Tongue (tissue), 2 donors: ENCODE measurements around the gene RUBCNL. TPM values are rescaled to one million over a fixed set of nuclear protein-coding genes. Genes with fewer than 3 reads are reported as not detected.
A peak's percentile ranks its signal among the peaks of the same experiment; 100 is the strongest.

Experiments used
- DNase-seq: peaks from one replicate; pipeline ENCODE4 v3.0.0-alpha.2; 2015
- total RNA-seq: library from RNA; depleted of rRNA; stranded (reverse); fragments of >200 nt; gene quantifications from one replicate; pipeline ENCODE4 v1.2.3, GENCODE V29; 2014

Gene RUBCNL
- total RNA-seq, 1 donor from 2014 or later: 5.1 TPM

- DNase-seq: no peak
Measured at GRCh38 chr13:46340631-46341111, 46.4 kb downstream of the RUBCNL start.

- DNase-seq: no peak
Measured at GRCh38 chr13:46340011-46340410, 47.0 kb downstream of the RUBCNL start.

GRCh38 chr13:46339035-46339666 is 47.9 kb downstream of the RUBCNL start:
- peak; percentile 38 for DNase-seq

- no peak for DNase-seq
Measured at GRCh38 chr13:46337700-46338099, 49.4 kb downstream of the RUBCNL start.

- DNase-seq: no peak
Measured at GRCh38 chr13:46334035-46334822, 52.8 kb downstream of the RUBCNL start.

DNA sequence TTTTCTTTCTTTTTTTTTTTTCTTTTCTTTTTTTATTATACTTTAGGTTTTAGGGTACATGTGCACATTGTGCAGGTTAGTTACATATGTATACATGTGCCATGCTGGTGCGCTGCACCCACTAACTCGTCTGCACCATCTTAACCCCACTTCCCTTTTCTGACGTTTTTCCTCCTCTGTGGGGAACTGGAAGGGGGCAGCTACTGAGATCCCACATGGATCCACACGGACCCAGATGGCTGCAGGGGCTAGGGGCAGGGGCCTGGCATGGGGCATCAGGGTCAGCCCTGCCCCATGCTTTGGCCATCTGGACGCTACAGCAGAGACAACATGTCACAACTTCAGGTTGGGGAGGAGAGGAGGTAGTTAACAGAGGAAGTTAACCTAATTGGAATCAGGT is 54.3 kb downstream of the RUBCNL start:
- DNase-seq: no peak

GRCh38 chr13:46329624-46330023 is 57.4 kb downstream of the RUBCNL start:
- no peak for DNase-seq

GRCh38 chr13:46327246-46327645 is 59.8 kb downstream of the RUBCNL start:
- no peak for DNase-seq

GRCh38 chr13:46324976-46325375 is 62.1 kb downstream of the RUBCNL start:
- DNase-seq: no peak

DNA sequence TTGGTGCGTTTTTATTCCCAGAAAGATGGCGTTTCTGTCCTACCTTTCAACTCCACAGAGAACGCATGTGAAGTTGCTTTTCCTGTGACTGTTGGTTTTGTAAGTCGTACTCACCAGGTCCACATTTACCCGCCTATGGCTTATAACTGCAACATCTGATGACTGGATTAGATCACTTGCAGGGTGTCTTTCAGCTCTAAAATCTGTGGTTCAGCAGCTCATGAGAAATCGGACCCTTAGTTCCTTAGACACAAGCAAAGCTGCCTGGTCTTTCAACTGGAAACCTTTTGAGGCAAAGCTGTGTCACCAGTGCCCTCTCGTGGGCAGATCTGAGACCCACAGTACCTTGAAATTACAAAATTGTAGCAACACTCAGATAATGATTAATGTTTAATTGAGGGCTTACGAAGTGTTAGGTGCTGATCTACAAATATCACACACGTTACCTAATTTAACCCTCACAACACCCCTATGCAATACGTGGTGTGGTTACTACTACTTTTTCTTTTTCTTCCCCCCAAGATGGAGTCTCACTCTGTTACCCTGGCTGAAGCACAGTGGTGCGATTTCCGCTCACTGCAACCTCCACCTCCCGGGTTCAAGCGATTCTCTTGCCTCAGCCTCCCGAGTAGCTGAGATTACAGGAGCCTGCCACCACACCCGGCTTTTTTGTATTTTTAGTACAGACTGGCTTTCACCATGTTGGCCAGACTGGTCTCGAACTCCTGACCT is 65.4 kb downstream of the RUBCNL start:
- peak; percentile 73 for DNase-seq

DNA sequence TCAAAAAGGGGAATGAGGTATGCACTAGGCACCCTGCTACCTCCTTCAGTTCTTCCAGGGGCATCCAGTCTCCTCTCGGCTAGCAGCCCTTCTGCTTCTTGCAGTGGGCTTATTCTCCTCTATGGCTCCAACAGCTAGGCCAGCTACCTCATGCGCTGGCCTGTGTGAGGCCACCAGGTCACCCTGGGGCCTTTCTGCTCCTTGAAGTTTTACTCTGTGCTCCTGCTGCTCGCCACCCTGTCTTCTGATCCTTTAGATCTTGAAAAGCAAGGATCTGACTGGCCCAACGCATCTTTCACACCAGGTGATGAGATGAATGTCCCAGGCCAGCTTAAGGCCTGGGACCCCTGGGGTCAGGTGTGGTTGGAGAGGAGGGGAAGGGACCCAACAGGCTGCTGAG is 66.2 kb downstream of the RUBCNL start:
- DNase-seq: no peak

- no peak for DNase-seq
Measured at GRCh38 chr13:46320406-46320805, 66.6 kb downstream of the RUBCNL start.

DNA sequence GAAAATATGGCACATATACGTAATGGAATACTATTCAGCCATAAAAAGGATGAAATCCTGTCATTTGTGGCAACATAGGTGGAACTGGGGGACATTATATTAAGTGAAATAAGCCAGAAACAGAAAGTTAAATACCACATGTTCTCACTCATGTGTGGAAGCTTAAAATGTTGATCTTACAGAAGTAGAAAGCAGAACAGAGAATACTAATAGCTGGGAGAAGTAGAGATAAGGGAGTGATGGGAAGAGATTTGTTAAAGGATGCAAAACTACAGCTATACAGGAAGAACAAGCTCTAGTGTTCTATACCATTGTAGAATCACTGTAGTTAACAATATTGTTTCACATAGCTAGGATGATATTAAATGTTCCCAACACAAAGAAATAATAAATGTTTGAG is 68.1 kb downstream of the RUBCNL start:
- DNase-seq: no peak

DNA sequence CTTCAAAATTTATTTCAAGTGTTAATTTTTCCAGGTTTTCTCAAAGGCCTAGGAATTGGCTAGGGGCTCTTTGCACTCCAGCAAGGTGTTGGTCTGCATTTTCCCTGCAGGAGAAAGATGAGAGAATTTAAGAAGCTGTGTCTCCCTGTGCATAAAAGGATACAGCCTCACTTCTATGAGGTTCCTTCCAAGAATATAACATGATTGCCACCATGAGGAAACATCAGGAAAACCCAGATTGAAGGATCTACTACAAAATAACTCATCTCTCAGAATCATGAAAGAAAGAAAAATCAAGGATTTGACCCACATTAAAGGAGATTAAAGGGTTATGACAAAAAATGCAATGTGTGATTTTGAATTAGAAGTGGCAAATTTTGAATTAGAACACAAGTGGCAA is 69.9 kb downstream of the RUBCNL start:
- DNase-seq: no peak

DNA sequence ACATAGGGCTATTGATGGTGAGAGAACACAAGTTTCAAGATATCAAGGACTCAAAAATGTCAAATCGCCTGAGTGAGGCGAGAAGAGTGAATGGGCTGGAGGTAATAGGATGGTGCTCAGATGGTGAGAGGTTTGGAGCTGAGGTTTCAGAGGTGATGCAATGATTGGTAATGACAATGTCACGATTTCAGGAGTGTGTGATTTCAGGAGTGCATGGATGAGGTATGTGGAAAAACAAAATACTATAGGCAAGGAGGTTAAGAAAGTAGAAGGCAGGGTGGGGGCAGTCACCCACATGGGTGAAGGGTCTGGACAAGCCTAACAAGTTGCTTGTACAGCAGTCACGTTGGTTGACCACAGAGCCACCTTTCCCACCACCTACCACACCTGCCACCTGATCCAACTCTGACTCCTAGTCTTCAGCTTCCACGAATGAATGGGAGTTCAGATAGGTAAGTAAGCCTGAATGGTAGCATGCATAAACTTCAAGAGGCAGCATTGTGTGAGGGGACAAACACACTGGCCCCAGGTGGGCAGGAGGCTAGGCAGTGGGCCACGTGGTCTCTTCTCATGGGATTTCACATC is 71.5 kb downstream of the RUBCNL start:
- DNase-seq: no peak

DNA sequence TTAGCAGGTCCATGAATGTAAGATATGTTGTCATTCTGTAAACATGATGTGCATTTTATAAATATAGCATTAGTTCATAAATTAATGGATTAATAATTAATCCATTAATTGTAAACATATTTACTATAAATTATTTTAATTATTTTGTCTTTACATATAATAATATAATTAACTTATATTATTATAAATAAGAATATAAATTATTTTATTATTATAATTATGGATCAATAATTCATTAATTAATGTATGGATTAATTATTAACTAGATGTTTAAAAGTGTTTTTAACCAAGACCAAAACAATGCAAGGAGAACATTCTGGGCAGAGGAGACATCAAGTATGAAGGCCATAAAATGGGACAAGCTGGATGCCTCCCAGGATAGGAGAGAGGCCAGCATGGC is 72.0 kb downstream of the RUBCNL start:
- DNase-seq: no peak

GRCh38 chr13:46314587-46314986 is 72.5 kb downstream of the RUBCNL start:
- no peak for DNase-seq

DNA sequence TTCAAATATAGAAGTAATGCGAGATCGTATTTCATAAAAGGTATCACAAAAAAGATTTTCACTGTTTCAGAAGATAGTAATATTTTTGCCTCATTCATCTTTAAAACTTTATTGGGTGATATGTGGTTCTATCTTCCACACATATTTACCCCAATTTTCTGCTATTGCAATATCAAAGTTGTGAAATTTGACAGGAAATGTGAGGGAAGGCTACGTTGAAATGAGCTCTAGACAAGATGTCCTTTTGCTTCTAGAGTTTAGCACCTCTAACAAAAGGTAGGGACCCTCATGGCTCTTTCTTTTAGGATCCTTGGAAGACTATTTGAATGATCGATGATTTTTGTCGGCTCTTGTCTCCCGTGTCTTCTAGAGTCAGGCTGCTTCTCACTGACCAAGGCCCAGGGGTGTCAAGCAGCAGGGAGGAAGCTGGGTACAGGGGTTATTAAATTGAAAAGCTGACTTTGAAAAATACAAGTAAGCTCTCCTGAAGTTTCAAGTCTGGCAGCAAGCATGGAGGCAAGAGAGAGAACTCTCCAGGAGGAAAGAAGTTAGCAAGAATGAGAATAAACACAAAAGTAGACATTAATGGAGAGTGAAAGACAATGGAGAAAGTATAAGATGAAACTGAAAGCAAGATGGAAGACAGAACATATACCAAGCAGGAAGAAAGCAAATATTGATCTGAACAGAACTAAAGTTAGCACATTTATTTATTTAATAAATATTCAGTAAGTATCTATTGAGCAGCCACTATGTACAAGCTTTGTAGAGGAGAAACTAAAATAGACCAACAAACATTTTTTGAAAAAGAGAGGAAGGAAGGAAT is 73.4 kb downstream of the RUBCNL start:
- no peak for DNase-seq

DNA sequence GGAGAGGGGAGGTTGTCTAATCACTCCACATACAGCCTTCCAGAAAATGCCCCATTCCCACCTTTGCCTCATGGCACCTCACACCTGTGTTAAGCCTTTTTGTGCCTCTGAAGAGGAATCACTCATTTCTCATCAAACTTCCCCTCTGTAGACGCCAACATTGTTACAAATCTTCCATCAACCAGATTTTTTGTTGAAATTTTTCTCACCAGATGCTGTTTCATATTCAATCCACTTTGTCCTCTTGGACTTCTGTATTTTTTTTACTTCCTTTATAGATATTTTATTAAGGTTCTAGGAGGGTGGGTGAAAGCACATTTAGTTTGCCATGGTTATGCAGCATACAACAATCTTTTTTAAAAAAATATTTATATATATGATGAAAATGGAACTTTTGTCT is 74.0 kb downstream of the RUBCNL start:
- DNase-seq: no peak

- DNase-seq: no peak
Measured at GRCh38 chr13:46311217-46311616, 75.8 kb downstream of the RUBCNL start.

GRCh38 chr13:46310066-46310465 is 77.0 kb downstream of the RUBCNL start:
- DNase-seq: no peak

DNA sequence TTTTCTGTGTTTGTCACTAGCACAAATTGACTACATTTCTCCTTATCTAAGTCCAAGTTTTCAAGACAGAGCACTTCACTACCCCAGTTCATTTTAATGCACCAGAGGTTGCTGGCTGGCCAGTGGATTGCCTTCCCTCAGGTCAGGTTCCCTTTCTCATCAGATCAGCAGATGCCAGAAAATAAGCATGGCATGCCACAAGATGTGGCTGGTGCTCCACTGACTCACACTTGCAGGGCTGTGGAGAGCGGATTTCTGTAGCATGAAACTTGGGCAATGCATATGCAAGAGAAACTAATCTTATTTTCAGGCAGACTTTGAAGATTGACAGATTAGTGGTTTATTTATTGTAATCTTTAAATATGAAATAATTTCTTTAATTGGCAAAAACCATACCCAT is 79.5 kb downstream of the RUBCNL start:
- DNase-seq: no peak
